GM12801 (cell line): ENCODE measurements around the gene THAP7.

Experiments
- CTCF ChIP-seq: IDR thresholded peaks from one replicate; pipeline ENCODE4 v1.5.1; 2011; ENCODE audit warnings: control low read depth; ENCODE audit not compliant: insufficient read length; ENCODE audit errors: extremely low read depth

Gene THAP7

DNA sequence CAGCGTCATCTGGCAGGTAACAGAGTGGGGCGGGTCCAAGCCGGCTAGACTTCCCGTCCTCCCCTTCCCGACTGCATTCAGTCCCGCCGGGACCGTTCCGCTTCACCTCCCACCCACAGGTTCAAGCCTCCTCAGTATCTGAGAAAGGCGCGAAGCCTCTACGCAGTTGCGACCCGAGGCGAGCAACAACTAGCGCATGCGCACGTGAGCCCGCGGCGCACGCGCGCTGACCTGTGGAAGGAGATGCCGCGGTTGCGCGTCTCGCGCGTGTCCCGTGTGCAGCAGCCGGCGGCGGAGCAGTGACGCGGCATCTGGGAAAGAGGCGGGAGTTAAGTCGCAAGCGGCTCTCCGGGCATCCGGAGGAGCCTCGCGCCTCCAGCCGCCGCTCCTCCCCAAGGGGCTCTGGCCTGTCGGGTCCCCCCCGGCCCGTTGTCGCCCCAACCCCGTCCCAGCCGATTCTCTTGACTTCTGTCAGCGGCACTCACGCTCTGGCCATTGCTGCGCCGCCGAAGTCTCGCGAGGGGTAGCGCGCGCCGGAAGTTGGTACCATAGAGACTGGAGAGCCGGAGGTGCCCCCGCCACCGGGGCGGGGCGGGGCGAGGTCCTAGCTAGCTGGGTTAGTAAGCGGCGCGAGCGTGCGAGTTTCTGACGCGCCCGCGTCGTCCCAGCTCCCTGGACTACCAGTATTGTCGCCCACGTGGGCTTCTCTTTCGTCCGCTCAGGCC, at the start of gene THAP7:
Gene THAP7, minus strand, starts transcription at position 518 of the 725 bp plus-strand sequence. Its CDS starts 207 bp downstream, at position 311.
- TF ChIP-seq CTCF: no peak

GRCh38 chr22:21051145-21051830, 49.4 kb upstream of the THAP7 start:
- TF ChIP-seq CTCF: no peak

DNA sequence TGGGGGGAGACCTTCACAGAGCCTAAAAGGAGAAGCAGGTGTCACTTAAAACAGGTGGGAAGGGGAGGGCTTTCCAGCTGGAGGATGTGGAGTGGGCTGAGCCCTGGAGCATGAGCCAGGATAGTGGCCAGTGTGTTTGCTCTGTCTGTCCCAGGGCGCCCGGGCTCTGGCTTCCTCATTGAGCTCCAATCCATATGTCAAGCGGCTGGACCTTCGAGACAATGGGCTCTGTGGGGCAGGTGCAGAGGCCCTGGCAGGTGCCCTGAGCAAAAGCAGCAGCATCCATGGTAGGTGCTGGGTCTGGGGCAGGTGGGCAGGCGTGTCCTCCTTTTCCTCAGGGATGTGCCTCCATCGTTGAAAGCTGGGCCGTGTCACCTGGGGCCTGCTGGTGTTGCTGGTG, 45.8 kb upstream of the THAP7 start:
- TF ChIP-seq CTCF: no peak

DNA sequence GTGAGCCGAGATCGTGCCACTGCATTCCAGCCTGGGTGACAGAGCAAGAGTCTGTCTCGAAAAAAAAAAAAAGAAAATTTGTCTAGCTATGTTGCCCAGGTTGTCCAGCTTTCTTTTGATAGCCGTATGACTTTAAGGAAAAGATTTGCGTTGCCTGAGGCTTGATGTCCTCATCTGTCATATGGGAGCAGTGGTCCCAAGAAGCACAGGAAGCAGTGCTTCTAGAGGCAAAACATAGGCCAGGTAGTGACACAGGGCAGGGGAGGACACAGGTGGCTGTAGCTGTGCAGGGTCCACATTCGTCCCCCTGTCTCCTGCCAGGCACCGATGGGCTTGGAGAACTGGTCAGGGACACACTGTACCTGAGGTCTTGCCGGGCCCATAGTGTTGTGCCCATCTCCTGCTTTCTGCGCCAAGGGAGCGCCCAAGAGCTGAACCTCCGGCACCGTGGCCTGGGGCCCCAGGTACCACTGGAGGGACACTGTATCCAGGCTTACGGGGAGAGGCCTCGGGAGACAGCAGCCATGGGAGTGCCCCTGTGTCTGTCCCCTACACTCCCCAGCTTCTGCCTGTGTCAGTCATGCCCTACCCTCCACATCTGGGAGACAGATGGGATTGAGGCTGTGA, 45.2 kb upstream of the THAP7 start:
- TF ChIP-seq CTCF: no peak

GRCh38 chr22:21045585-21046294, 43.8 kb upstream of the THAP7 start, which contains the start of gene LRRC74B:
Gene LRRC74B (plus strand): TSS chr22:21045946. CDS start chr22:21045987, 41 bp downstream.
- TF ChIP-seq CTCF: no peak

GRCh38 chr22:21044931-21045584, 43.1 kb upstream of the THAP7 start:
- no peak for TF ChIP-seq CTCF
